Osteocyte (in vitro differentiated cells): ENCODE measurements around the gene KLRC1. TPM values are rescaled to one million over a fixed set of nuclear protein-coding genes. Genes with fewer than 3 reads are reported as not detected.
A peak's percentile ranks its signal among the peaks of the same experiment; 100 is the strongest.
"Not testable (repeated sequence)": the region's sequence is repeated elsewhere in the genome, so short reads cannot be mapped to it uniquely, and the experiment has no call there.

Source experiments
- DNase-seq: peaks from one replicate; pipeline ENCODE4 v3.0.0; 2021; ENCODE audit warnings: mixed read lengths; ENCODE audit not compliant: unreplicated experiment; ENCODE audit errors: extremely low spot score
- H3K27ac Mint-ChIP-seq: one replicate; pipeline ENCODE4 v1.8.0; 2021; ENCODE audit warnings: mild to moderate bottlenecking, mixed read lengths; ENCODE audit not compliant: unreplicated experiment
- H3K27me3 Mint-ChIP-seq: one replicate; pipeline ENCODE4 v1.8.0; 2021; ENCODE audit warnings: mixed read lengths; ENCODE audit not compliant: unreplicated experiment
- H3K36me3 Mint-ChIP-seq: one replicate; pipeline ENCODE4 v1.8.0; 2021; ENCODE audit warnings: mixed read lengths; ENCODE audit not compliant: unreplicated experiment
- H3K4me1 Mint-ChIP-seq: one replicate; pipeline ENCODE4 v1.8.0; 2021; ENCODE audit warnings: mixed read lengths; ENCODE audit not compliant: unreplicated experiment
- H3K4me3 Mint-ChIP-seq: one replicate; pipeline ENCODE4 v1.8.0; 2021; ENCODE audit warnings: mild to moderate bottlenecking, moderate library complexity, mixed read lengths; ENCODE audit not compliant: unreplicated experiment
- H3K9me3 Mint-ChIP-seq: one replicate; pipeline ENCODE4 v1.8.0; 2021; ENCODE audit warnings: mixed read lengths; ENCODE audit not compliant: unreplicated experiment
- total RNA-seq: library from RNA; stranded (reverse); gene quantifications from 2 replicates; pipeline ENCODE4 v1.2.1, GENCODE V29; 2021
- TF ChIP-seq, protein P1 (sequence below): fragments of 200-600 bp; sonication (generic); IDR thresholded peaks from 2 replicates; pipeline ENCODE4 v1.5.0; 2021; ENCODE audit warnings: antibody characterized with exemption, mild to moderate bottlenecking, moderate library complexity

KLRC1 gene
- total RNA-seq, 1 donor from 2014 or later: not detected

DNA sequence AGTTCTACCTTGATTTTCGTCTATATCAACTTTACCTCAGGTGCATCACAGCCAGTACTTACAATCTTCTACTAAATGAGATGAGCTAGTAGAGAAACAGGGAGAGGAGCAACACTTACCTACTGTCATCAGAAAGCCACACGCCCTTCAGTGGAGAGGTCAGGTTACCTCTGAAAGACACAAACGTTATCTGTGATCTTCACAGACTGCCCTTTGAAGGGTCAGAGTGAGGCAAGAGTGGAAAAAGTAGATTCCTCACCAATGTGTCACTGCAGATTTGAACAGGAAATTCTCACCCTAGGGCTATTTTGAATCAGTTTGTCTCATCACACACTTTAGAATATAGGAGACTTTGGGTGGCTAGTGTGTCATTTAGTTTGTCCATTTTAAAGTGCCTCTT is 31.0 kb downstream of the KLRC1 start:
- not testable (repeated sequence) for H3K9me3 Mint-ChIP-seq, H3K27ac Mint-ChIP-seq, H3K27me3 Mint-ChIP-seq, DNase-seq, H3K4me3 Mint-ChIP-seq, H3K36me3 Mint-ChIP-seq
- peaks cover 14% of the 10 kb centered on the region for H3K4me1 Mint-ChIP-seq

DNA sequence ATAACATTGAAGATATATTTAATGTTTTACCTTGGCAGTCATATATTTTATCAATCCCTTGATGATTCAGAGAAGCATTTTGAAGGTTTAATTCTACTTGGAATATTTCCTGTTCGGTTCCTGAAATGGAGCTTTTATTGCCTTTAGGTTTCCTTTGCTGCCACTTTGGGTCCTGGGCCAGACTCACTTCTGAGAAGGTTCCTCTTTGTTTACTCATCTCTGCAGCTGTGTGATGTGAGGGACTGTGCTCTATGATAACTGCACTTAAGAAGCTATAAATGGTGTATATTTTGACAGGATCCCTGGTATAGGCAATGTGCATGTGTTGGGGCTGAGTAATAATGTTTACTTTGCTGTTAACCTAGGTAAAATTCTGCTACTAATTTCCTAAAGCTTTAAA is 32.8 kb downstream of the KLRC1 start, which contains the start of gene KLRC3:
Gene KLRC3, minus strand, starts transcription at position 262 of the 400 bp plus-strand sequence. Its CDS starts 45 bp downstream, at position 217.
- not testable (repeated sequence) for DNase-seq, H3K9me3 Mint-ChIP-seq, H3K36me3 Mint-ChIP-seq, H3K27me3 Mint-ChIP-seq
- Mint-ChIP-seq H3K4me3 (peak within 1 kb of the TSS; percentile 77), H3K4me1 (peaks cover 14% of the 10 kb centered on the region), H3K27ac (peak within 1 kb of the TSS; percentile 81)

DNA sequence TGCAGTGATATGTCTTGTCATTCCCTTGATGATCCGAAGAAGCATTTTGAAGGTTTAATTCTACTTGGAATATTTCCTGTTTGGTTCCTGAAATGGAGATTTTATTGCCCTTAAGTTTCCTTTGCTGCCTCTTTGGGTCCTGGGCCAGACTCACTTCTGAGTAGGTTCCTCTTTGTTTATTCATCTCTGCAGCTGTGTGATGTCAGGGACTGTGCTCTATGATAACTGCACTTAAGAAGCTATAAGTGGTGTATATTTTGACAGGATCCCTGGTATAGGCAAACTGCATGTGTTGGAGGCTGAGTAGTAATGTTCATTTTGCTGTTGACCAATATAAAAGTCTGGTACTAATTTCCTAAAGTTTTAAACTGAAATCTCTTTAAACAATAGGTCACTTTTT is 43.8 kb downstream of the KLRC1 start, which contains the start of gene KLRC4:
Gene KLRC4, minus strand, starts transcription at position 366 of the 400 bp plus-strand sequence. Its CDS starts 182 bp downstream, at position 184.
- TF ChIP-seq, protein P1, sequence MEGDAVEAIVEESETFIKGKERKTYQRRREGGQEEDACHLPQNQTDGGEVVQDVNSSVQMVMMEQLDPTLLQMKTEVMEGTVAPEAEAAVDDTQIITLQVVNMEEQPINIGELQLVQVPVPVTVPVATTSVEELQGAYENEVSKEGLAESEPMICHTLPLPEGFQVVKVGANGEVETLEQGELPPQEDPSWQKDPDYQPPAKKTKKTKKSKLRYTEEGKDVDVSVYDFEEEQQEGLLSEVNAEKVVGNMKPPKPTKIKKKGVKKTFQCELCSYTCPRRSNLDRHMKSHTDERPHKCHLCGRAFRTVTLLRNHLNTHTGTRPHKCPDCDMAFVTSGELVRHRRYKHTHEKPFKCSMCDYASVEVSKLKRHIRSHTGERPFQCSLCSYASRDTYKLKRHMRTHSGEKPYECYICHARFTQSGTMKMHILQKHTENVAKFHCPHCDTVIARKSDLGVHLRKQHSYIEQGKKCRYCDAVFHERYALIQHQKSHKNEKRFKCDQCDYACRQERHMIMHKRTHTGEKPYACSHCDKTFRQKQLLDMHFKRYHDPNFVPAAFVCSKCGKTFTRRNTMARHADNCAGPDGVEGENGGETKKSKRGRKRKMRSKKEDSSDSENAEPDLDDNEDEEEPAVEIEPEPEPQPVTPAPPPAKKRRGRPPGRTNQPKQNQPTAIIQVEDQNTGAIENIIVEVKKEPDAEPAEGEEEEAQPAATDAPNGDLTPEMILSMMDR: no peak
- H3K9me3 Mint-ChIP-seq: peaks cover 9% of the 10 kb centered on the region

DNA sequence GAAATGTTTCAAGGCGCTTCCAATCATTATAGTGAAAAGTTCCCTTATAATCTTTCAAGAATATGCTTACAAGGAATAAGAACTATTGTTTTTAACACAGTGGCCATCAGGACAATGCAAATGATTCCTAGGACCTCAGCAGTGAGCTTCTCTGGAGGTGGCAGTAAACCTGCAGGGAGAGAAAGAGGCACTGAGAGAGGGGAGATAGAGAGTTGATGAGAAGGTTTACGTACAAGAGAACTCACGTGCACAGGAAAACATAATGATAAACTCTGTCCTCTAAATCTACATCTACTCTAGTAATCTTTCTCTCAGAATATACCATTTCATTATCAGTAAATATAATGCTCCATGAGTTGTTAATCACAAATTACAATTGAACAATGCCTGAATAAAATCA is 44.3 kb downstream of the KLRC1 start:
- no peaks in the 10 kb centered on the region for H3K27me3 Mint-ChIP-seq
- no peak overlapping the region for H3K27ac Mint-ChIP-seq
- peaks cover 6% of the 10 kb centered on the region for H3K4me1 Mint-ChIP-seq
- TF ChIP-seq, protein P1: no peak
- peaks cover 9% of the 10 kb centered on the region for H3K9me3 Mint-ChIP-seq
- peaks cover 20% of the 10 kb centered on the region for H3K36me3 Mint-ChIP-seq
- no peak overlapping the region for H3K4me3 Mint-ChIP-seq
- no peak for DNase-seq

More for the DNA sequence above, 43.8 kb downstream of the KLRC1 start, which contains the start of gene KLRC4:
- Mint-ChIP-seq H3K27ac (no peak within 1 kb of the TSS), H3K4me1 (peaks cover 6% of the 10 kb centered on the region), H3K36me3 (peaks cover 23% of the 10 kb centered on the region), H3K4me3 (peak within 1 kb of the TSS; percentile 5), H3K27me3 (no peaks in the 10 kb centered on the region)
- no peak for DNase-seq

DNA sequence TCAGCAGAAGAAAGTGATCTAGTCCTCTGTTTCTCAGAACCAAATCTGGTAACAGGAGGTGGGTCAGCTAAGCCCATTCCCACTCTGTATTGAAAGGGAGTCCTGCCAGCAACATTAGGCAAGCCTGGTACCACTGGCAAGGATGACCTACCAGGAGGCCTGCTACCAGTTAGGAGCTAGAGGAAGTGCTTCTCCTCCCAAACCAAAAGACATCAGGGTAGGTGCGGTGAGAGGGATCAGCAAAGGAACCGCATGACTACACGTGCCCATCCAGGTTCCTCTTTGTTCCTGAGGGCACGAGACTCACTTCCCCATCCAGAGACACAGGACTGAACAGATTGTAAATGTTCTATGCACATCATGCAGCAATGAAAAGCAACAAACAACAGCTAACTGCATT is 46.5 kb downstream of the KLRC1 start:
- TF ChIP-seq, protein P1: no peak
- peaks cover 21% of the 10 kb centered on the region for H3K36me3 Mint-ChIP-seq
- no peaks in the 10 kb centered on the region for H3K27me3 Mint-ChIP-seq
- peaks cover 9% of the 10 kb centered on the region for H3K9me3 Mint-ChIP-seq
- H3K4me3 Mint-ChIP-seq: no peak overlapping the region
- H3K27ac Mint-ChIP-seq: no peak overlapping the region
- DNase-seq: no peak
- H3K4me1 Mint-ChIP-seq: peaks cover 6% of the 10 kb centered on the region

DNA sequence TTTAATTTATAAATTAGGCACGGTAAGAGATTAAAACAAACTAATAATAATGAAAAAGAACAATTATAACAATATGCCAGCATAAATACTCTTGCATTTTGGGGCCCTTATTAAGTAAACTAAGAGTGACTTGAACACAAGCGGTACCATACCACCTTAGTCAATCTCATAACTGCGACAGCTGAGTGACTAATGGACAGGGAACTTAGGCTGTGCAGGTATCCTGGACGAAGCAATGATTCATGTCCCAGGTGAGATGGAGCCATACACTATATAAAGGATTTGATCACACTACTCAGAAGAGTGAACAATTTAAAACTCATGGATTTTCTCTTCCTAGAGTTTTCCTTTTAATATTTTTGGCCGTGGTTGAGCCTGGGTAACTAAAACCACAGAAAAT is 47.9 kb downstream of the KLRC1 start:
- Mint-ChIP-seq H3K4me1 (peaks cover 18% of the 10 kb centered on the region), H3K27me3 (no peaks in the 10 kb centered on the region), H3K4me3 (no peak overlapping the region), H3K36me3 (peaks cover 23% of the 10 kb centered on the region), H3K27ac (no peak overlapping the region), H3K9me3 (peaks cover 9% of the 10 kb centered on the region)
- TF ChIP-seq, protein P1: no peak
- no peak for DNase-seq
